KMS-11 (cell line): ENCODE measurements around the gene NRBF2.

Source experiments
- H2AFZ ChIP-seq: fragments of 200-600 bp; sonication (generic); 2 replicates; pipeline ENCODE4 v1.6.1; 2016; ENCODE audit warnings: antibody characterized with exemption, mixed run types, low read depth
- H3K27ac ChIP-seq: fragments of 200-600 bp; sonication (generic); 2 replicates; pipeline ENCODE4 v1.6.1; 2016; ENCODE audit warnings: mild to moderate bottlenecking, mixed run types
- H3K27me3 ChIP-seq: fragments of 200-600 bp; sonication (generic); 2 replicates; pipeline ENCODE4 v1.6.1; 2017; ENCODE audit warnings: mild to moderate bottlenecking, low read depth, mixed run types, moderate library complexity; ENCODE audit not compliant: insufficient read depth
- H3K36me3 ChIP-seq: fragments of 200-600 bp; sonication (generic); 2 replicates; pipeline ENCODE4 v1.6.1; 2017; ENCODE audit warnings: mild to moderate bottlenecking, mixed run types; ENCODE audit not compliant: insufficient read depth
- H3K4me1 ChIP-seq: fragments of 200-600 bp; sonication (generic); 2 replicates; pipeline ENCODE4 v1.6.1; 2016; ENCODE audit warnings: mild to moderate bottlenecking, low read depth, mixed run types; ENCODE audit not compliant: poor library complexity, severe bottlenecking
- H3K4me2 ChIP-seq: fragments of 200-600 bp; sonication (generic); 2 replicates; pipeline ENCODE4 v1.7.0; 2016; ENCODE audit warnings: mild to moderate bottlenecking, mixed run types
- H3K4me3 ChIP-seq: fragments of 200-600 bp; sonication (generic); IDR thresholded peaks from 2 replicates; pipeline ENCODE4 v1.6.1; 2017; ENCODE audit warnings: low read depth, low read length, mixed read lengths; ENCODE audit not compliant: insufficient read depth
- H3K79me2 ChIP-seq: fragments of 200-600 bp; sonication (generic); 2 replicates; pipeline ENCODE4 v1.6.1; 2016; ENCODE audit warnings: low read depth, mixed run types; ENCODE audit not compliant: insufficient read depth
- H3K9ac ChIP-seq: fragments of 200-600 bp; sonication (generic); 2 replicates; pipeline ENCODE4 v1.6.1; 2016; ENCODE audit warnings: mild to moderate bottlenecking, mixed run types
- H4K20me1 ChIP-seq: fragments of 200-600 bp; sonication (generic); 2 replicates; pipeline ENCODE4 v1.6.1; 2016; ENCODE audit warnings: mild to moderate bottlenecking, mixed run types; ENCODE audit not compliant: insufficient read depth
- CTCF ChIP-seq: fragments of 200-600 bp; sonication (generic); conservative IDR thresholded peaks from 2 replicates; pipeline ENCODE4 v1.6.1; 2017; ENCODE audit warnings: low read depth, mild to moderate bottlenecking, antibody characterized with exemption, low read length, moderate library complexity, mixed read lengths

The NRBF2 gene

GRCh38 chr10:63137306-63137705, 4.2 kb downstream of the NRBF2 start:
- no peaks in the 10 kb centered on the region for H3K27me3 ChIP-seq
- H3K36me3 ChIP-seq: no peaks in the 10 kb centered on the region
- H3K9ac ChIP-seq: no peak overlapping the region
- no peak overlapping the region for H2AFZ ChIP-seq
- no peak overlapping the region for H3K4me2 ChIP-seq
- H4K20me1 ChIP-seq: 0 out of 2 replicates have a peak, but pooled peaks cover 4% of the 10 kb centered on the region
- H3K4me1 ChIP-seq: peaks cover 17% of the 10 kb centered on the region
- peaks cover 87% of the 10 kb centered on the region for H3K79me2 ChIP-seq
- no peak for TF ChIP-seq CTCF
- no peak overlapping the region for H3K4me3 ChIP-seq
- H3K27ac ChIP-seq: no peak overlapping the region

- TF ChIP-seq CTCF: no peak
- Histone ChIP-seq H3K4me1 (peaks cover 3% of the 10 kb centered on the region), H3K27ac (no peak overlapping the region), H3K4me3 (no peak overlapping the region), H4K20me1 (0 out of 2 replicates have a peak, but pooled peaks cover 4% of the 10 kb centered on the region), H3K9ac (no peak overlapping the region), H3K36me3 (no peaks in the 10 kb centered on the region), H3K79me2 (peaks cover 99% of the 10 kb centered on the region), H3K4me2 (no peak overlapping the region), H3K27me3 (no peaks in the 10 kb centered on the region), H2AFZ (no peak overlapping the region)
These were observed 6.9 kb downstream of the NRBF2 start for GRCh38 chr10:63140077-63140476.

- peaks cover 90% of the 10 kb centered on the region for H3K79me2 ChIP-seq
- no peaks in the 10 kb centered on the region for H3K36me3 ChIP-seq
- H3K4me2 ChIP-seq: no peak overlapping the region
- no peak for TF ChIP-seq CTCF
- H3K4me3 ChIP-seq: no peak overlapping the region
- H4K20me1 ChIP-seq: 0 out of 2 replicates have a peak, but pooled peaks cover 4% of the 10 kb centered on the region
- H3K27me3 ChIP-seq: no peaks in the 10 kb centered on the region
- H2AFZ ChIP-seq: no peak overlapping the region
- H3K27ac ChIP-seq: no peak overlapping the region
- H3K4me1 ChIP-seq: peaks cover 20% of the 10 kb centered on the region
- H3K9ac ChIP-seq: no peak overlapping the region
These were observed 9.0 kb downstream of the NRBF2 start for GRCh38 chr10:63142136-63142535.

- Histone ChIP-seq H2AFZ (no peak overlapping the region), H3K27ac (no peak overlapping the region), H3K36me3 (no peaks in the 10 kb centered on the region), H3K4me1 (peaks cover 20% of the 10 kb centered on the region), H3K9ac (no peak overlapping the region), H4K20me1 (0 out of 2 replicates have a peak, but pooled peaks cover 4% of the 10 kb centered on the region), H3K4me2 (no peak overlapping the region), H3K79me2 (peaks cover 79% of the 10 kb centered on the region), H3K4me3 (no peak overlapping the region), H3K27me3 (no peaks in the 10 kb centered on the region)
- TF ChIP-seq CTCF: no peak
These were observed 10.9 kb downstream of the NRBF2 start for GRCh38 chr10:63143987-63144386.

GRCh38 chr10:63145782-63146181, 12.7 kb downstream of the NRBF2 start:
- Histone ChIP-seq H3K27ac (peak overlapping the region; percentile 29; the same call in 1 of the 2 replicates), H3K79me2 (peaks cover 61% of the 10 kb centered on the region), H3K9ac (no peak overlapping the region), H3K4me3 (no peak overlapping the region), H3K27me3 (no peaks in the 10 kb centered on the region), H2AFZ (no peak overlapping the region), H3K4me1 (peaks cover 20% of the 10 kb centered on the region), H3K36me3 (no peaks in the 10 kb centered on the region), H3K4me2 (peak overlapping the region; percentile 36), H4K20me1 (0 out of 2 replicates have a peak, but pooled peaks cover 4% of the 10 kb centered on the region)
- TF ChIP-seq CTCF: no peak
